ENCODE results near the gene KDM4D. TPM values are rescaled to one million over a fixed set of nuclear protein-coding genes. Genes with fewer than 3 reads are reported as not detected.
A peak's percentile ranks its signal among the peaks of the same experiment; 100 is the strongest.

Gene KDM4D
- total and polyA plus RNA-seq, 3 donors from 2014 or later: 43.9 to 96.1 (median 44.2) TPM

- no peaks in the 10 kb centered on the region for H3K4me1 ChIP-seq
- H3K27ac ChIP-seq: no peak overlapping the region
- H3K9me3 ChIP-seq: no peaks in the 10 kb centered on the region
- H3K27me3 ChIP-seq: no peaks in the 10 kb centered on the region
- DNase-seq: no peak
- 51 to 64% methylated on average over 5 of the region's 5 CpGs for WGBS, 2 donors
- intact Hi-C loops (cut with DNase I; ENCODE audit: low total_unique reads): no loop called here
- TF ChIP-seq CTCF (IDR thresholded peaks at IDR 0.05): no peak
- no peak for TF ChIP-seq POLR2A (IDR thresholded peaks at IDR 0.05)
- no peak overlapping the region for H3K4me3 ChIP-seq
- H3K36me3 ChIP-seq (ENCODE audit: low read depth, missing control alignments): no peaks in the 10 kb centered on the region
Observed at GRCh38 chr11:94933223-94934130, 40.0 kb upstream of the KDM4D start.

- Histone ChIP-seq H3K36me3 (ENCODE audit: low read depth, missing control alignments) (no peaks in the 10 kb centered on the region), H3K4me1 (peaks cover 4% of the 10 kb centered on the region), H3K27ac (no peak overlapping the region), H3K27me3 (no peaks in the 10 kb centered on the region), H3K9me3 (no peaks in the 10 kb centered on the region), H3K4me3 (no peak overlapping the region)
- intact Hi-C loops (cut with DNase I; ENCODE audit: low total_unique reads): no loop called here
- TF ChIP-seq POLR2A (IDR thresholded peaks at IDR 0.05) (no peak), CTCF (IDR thresholded peaks at IDR 0.05) (no peak)
- DNase-seq: no peak
- 81 to 82% methylated on average over 4 of the region's 4 CpGs for WGBS, 2 donors
Observed at GRCh38 chr11:94934362-94934761, 39.1 kb upstream of the KDM4D start.

GRCh38 chr11:94934846-94935245 lies 38.7 kb upstream of the KDM4D start:
- DNase-seq: no peak
- Histone ChIP-seq H3K9me3 (no peaks in the 10 kb centered on the region), H3K27me3 (no peaks in the 10 kb centered on the region), H3K4me3 (no peak overlapping the region), H3K27ac (no peak overlapping the region), H3K4me1 (peaks cover 4% of the 10 kb centered on the region), H3K36me3 (ENCODE audit: low read depth, missing control alignments) (no peaks in the 10 kb centered on the region)
- TF ChIP-seq POLR2A (IDR thresholded peaks at IDR 0.05) (no peak), CTCF (IDR thresholded peaks at IDR 0.05) (no peak)
- intact Hi-C loops (cut with DNase I; ENCODE audit: low total_unique reads): no loop called here
- 73 to 90% methylated on average over 3 of the region's 3 CpGs for WGBS, 2 donors

GRCh38 chr11:94938095-94939055 lies 35.1 kb upstream of the KDM4D start:
- Histone ChIP-seq H3K9me3 (no peaks in the 10 kb centered on the region), H3K36me3 (ENCODE audit: low read depth, missing control alignments) (no peaks in the 10 kb centered on the region), H3K27ac (no peak overlapping the region), H3K4me3 (no peak overlapping the region), H3K4me1 (peaks cover 4% of the 10 kb centered on the region), H3K27me3 (no peaks in the 10 kb centered on the region)
- DNase-seq: peak; percentile 55
- 38 to 40% methylated on average over 9 of the region's 9 CpGs for WGBS, 2 donors
- intact Hi-C loops (cut with DNase I; ENCODE audit: low total_unique reads): no loop called here
- TF ChIP-seq POLR2A (IDR thresholded peaks at IDR 0.05): no peak
- TF ChIP-seq CTCF (IDR thresholded peaks at IDR 0.05): no peak
